Measurements from ENCODE around the gene TMPRSS11B.
"Not testable (repeated sequence)": the region's sequence is repeated elsewhere in the genome, so short reads cannot be mapped to it uniquely, and the experiment has no call there.

TMPRSS11B gene, protein sequence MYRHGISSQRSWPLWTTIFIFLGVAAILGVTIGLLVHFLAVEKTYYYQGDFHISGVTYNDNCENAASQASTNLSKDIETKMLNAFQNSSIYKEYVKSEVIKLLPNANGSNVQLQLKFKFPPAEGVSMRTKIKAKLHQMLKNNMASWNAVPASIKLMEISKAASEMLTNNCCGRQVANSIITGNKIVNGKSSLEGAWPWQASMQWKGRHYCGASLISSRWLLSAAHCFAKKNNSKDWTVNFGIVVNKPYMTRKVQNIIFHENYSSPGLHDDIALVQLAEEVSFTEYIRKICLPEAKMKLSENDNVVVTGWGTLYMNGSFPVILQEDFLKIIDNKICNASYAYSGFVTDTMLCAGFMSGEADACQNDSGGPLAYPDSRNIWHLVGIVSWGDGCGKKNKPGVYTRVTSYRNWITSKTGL

GRCh38 chr4:68245594-68245993, at the start of gene TMPRSS11B:
Gene TMPRSS11B, minus strand, starts transcription at chr4:68245694. Its CDS starts 136 bp downstream, at chr4:68245558.
- DNase-seq, result no peak

DNA sequence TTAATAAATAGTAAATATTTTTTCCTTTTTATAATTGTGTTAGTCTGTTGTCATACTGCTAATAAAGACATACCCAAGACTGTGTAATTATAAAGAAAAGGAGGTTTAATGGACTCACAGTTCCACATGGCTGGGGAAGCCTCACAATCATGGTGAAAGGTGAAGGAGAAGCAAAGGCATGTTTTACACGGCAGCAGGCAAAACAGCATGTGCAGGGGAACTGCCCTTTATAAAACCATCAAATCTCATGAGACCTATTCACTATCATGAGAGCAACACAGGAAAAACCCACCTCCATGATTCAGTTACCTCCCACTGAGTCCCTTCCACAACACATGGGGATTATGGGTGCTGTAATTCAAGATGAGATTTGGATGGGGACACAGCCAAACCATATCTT, 45.8 kb upstream of the TMPRSS11B start:
- no peak for DNase-seq

- DNase-seq, result no peak
Measured at GRCh38 chr4:68288393-68288740, 42.9 kb upstream of the TMPRSS11B start.

DNA sequence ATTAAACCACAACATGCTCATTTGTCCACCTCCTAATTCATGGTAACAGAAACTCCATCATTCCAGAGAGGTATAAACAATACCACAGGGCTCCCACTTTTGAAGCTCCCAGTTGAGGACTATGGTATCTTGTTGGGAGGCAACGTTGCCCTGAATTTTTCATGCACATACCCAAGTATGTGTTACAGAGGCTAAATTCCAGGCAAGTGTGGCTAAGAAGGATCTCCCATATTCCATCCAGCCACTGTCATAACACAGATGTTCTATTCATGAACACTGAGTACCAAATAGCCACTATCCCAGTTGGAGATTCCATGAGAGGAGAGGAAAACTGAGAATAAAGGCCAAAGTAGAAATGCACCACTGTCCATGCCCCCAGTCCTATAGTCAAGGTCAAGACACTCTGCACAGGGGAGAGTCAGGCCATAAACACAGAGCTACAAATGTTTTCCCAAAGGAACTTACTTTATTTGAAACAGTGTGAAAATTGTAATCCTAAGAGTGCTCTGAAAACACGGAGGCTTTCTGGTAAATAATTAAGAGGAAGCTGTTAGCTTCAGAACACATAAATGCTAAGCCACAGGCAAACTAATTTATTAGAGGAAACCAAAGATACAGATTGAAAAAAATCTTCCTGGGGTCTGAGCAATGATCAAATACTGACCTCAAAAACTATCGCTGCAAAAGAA, 42.4 kb upstream of the TMPRSS11B start:
- DNase-seq, result no peak

DNA sequence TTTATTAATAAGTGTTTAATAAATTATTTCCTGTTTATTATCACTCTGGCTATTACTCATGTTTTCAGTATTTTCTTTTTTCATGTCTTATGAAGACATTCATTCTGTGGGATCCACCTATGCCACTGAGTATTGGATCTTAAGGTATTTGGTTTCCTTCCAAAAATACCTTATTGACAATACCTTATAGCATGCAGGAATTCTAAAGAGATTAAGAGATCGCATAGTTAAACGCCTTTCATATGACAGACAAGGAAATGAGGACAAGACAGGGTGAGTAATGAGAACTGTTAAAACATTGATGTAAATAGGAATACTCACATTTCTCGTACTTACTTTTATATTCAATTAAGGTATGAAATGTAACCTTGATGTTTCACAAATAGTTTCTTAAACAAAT, 38.2 kb upstream of the TMPRSS11B start:
- DNase-seq, result no peak

GRCh38 chr4:68283095-68283494, 37.6 kb upstream of the TMPRSS11B start:
- DNase-seq, result no peak

DNA sequence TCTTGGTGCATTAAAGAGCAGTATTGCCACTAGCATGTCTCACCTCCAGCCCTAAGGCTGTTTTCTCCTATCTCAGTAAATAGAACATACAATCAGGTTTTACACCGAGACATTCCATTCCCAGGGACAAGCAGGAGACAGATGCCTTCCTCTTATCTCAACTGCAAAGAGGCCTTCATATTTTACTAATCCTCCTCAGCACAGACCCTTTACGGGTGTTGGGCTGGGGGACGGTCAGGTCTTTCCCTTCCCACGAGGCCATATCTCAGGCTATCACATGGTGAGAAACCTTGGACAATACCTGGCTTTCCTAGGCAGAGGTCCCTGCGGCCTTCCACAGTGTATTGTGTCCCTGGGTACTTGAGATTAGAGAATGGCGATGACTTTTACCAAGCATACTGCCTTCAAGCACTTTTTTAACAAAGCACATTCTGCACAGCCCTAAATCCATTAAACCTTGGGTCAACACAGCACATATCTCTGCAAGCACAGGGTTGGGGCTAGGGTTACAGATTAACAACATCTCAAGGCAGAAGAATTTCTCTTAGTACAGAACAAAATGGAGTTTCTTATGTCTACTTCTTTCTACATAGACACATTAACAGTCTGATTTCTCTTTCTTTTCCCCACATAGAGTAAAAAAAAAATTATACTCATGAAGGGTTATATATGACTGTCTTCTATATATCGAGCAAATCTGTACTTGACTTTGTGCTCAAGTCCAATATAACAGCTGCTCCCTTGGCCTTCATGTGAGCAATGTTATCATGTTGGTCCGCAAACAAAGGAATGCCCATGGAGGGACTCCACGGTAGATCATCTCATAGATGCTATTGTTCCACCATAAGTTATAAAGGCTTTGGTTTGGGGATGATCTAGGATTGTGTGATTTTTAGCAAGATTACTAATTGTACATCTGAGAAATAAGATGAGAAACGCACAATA, 36.6 kb upstream of the TMPRSS11B start:
- not testable (repeated sequence) for DNase-seq

- DNase-seq, result no peak
Measured at GRCh38 chr4:68278029-68278428, 32.5 kb upstream of the TMPRSS11B start.

DNA sequence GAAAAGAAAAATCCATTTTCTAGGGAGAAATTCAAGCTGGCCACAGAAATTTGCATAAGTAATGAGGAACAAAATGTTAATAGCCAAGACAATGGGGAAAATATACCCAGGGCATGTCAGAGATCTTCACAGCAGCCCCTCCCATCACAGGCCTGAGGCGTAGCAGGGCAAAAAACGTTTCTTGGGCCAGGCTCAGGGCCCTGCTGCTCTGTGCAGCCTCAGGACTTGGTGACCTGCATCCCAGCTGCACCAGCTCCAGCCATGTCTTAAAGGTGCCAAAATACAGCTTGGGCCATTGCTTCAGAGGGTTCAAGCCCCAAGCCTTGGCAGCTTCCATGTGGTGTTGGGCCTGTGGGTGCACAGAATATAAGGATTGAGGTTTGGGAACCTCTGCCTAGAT, 32.1 kb upstream of the TMPRSS11B start:
- no peak for DNase-seq

- no peak for DNase-seq
Measured at GRCh38 chr4:68272860-68273259, 27.4 kb upstream of the TMPRSS11B start.

GRCh38 chr4:68272380-68272779, 26.9 kb upstream of the TMPRSS11B start:
- DNase-seq, result no peak

- DNase-seq, result peak; percentile 15
Measured at GRCh38 chr4:68271851-68272357, 26.4 kb upstream of the TMPRSS11B start.

GRCh38 chr4:68267433-68267944, 22.0 kb upstream of the TMPRSS11B start:
- no peak for DNase-seq

- no peak for DNase-seq
Measured at GRCh38 chr4:68264875-68265565, 19.5 kb upstream of the TMPRSS11B start.

GRCh38 chr4:68259191-68259590, 13.7 kb upstream of the TMPRSS11B start:
- DNase-seq, result no peak

DNA sequence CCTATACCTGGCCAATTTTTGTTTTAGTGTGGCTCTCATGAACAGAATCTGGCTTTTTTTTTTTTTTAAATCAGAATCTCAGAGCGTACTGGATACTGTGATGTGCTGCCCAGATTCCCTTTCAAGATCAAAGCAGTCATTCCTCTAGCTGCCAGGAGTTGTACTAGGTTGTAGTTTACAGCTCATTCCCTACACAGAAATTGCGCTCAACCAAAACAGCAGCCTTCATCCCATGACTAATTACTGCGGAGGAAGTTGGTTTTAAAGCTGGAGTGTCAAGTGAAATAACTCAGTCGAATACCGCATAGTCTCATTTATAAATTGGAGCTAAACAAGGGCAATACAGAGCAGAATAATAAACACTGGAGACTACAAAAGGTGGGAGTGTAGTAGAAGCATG, 12.2 kb upstream of the TMPRSS11B start:
- DNase-seq, result no peak

- no peak for DNase-seq
Measured at GRCh38 chr4:68256284-68256683, 10.8 kb upstream of the TMPRSS11B start.

- DNase-seq, result no peak
Measured at GRCh38 chr4:68250151-68250930, 4.8 kb upstream of the TMPRSS11B start.

DNA sequence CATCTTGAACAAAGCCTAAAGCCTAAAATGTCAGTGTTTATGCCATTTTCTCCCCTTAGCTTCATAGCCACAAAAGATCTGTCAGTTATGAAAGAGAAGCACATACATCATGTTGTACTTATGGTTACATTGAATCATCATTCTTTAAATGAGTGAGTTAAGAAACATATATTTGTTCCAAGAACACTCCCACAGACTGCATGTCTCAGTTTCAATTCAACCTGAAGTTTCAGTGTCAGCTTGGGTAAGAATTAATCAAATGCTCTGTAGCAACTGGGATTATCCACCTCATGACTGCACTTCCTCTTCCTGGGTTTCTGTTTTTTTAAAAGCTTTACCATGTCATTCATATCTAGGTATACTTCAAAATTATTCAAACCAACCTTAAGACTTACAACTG, 3.9 kb upstream of the TMPRSS11B start:
- no peak for DNase-seq

DNA sequence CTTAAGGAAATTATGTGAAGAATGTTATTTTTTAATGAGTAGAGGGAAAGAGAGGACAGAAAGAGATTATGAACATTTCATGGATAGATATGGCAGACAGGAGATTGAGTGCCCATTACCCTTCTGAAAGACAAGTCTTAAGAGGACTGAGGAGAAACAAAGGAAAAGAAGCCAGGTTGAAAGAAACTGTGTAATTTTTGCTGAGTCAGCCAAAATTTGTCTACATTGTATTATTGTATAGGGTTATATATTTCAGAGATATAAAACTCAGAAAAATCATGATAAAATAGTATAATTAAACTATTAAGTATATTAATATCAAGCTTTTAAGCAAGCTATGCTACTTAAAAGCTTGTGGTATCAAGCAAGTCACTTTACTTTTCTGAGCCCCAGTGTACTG, 4.9 kb downstream of the TMPRSS11B start:
- no peak for DNase-seq

DNA sequence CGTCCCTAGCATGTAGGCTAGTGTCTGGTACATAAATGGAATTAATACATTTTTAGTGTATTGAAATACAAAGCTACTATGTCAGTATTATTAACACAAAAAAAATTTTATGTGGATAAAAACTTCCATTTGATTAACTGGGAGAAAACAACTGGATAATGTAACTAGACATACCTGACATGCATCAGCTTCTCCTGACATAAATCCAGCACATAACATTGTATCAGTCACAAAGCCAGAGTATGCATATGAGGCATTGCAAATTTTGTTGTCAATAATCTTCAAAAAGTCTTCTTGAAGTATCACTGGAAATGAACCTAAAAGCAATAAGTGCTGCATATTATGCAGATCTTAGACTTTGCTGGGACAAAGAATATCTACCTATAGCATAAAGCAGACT, 16.9 kb downstream of the TMPRSS11B start:
- no peak for DNase-seq

All from NCI-H2029 (cell line).